Right lobe of liver (tissue), 4 donors: ENCODE data around the gene MAP3K13.

Source experiments
- CTCF ChIP-seq, 4 donors: fragments of 200-600 bp in 3 of 4; fragments of 450-650 bp in 1 of 4; IDR thresholded peaks; one replicate each; pipeline versions ENCODE4 v1.5.1 to v1.8.0; 2016 to 2022; ENCODE audit warnings: antibody characterized with exemption in 4 of 4, mild to moderate bottlenecking in 2 of 4
- POLR2A ChIP-seq: fragments of 450-650 bp; IDR thresholded peaks from one replicate; pipeline ENCODE4 v1.6.1; 2017; ENCODE audit warnings: antibody characterized with exemption, mild to moderate bottlenecking
- donor health status: DM: no; HTN: no; CAD: no.
- donor health status: DM: no; HTN: no; CAD: no.
- donor health status: DM: no; HTN: yes; CAD: no.

GRCh38 chr3:185460719-185461350 is 97.9 kb downstream of the MAP3K13 start:
- TF ChIP-seq CTCF (IDR thresholded peaks at IDR 0.05) = peak in 3 of 4 donors; percentile 28 to 31 (median 29)
- no peak for TF ChIP-seq POLR2A
